RKO (cell line): ENCODE data around the gene JPT2.

Experiments used
- DNase-seq: peaks from one replicate; pipeline ENCODE4 v3.0.0-alpha.2; 2016; ENCODE audit warnings: low spot score

Gene JPT2

GRCh38 chr16:1674751-1675664 lies 3.1 kb upstream of the JPT2 start:
- peak; percentile 44 for DNase-seq

- DNase-seq: no peak
These were observed 1.4 kb upstream of the JPT2 start for GRCh38 chr16:1676661-1677060.

GRCh38 chr16:1677339-1677738 lies 740 bp upstream of the JPT2 start:
- no peak for DNase-seq

- peak; percentile 63 for DNase-seq
These were observed 520 bp downstream of the JPT2 start for GRCh38 chr16:1678500-1679098.

- DNase-seq: no peak
These were observed 2.3 kb downstream of the JPT2 start for GRCh38 chr16:1680361-1680760.

- no peak for DNase-seq
These were observed 3.0 kb downstream of the JPT2 start for GRCh38 chr16:1681032-1681431.

- no peak for DNase-seq
These were observed 9.6 kb downstream of the JPT2 start for GRCh38 chr16:1687427-1688316.

- no peak for DNase-seq
These were observed 10.9 kb downstream of the JPT2 start for GRCh38 chr16:1688807-1689560.

- DNase-seq: no peak
These were observed 11.8 kb downstream of the JPT2 start for GRCh38 chr16:1689853-1690252.

- no peak for DNase-seq
These were observed 12.7 kb downstream of the JPT2 start for GRCh38 chr16:1690810-1691209.

- DNase-seq: peak; percentile 40
These were observed 13.2 kb downstream of the JPT2 start for GRCh38 chr16:1691276-1691675.

GRCh38 chr16:1691956-1692355 lies 13.9 kb downstream of the JPT2 start:
- peak; percentile 79 for DNase-seq

- DNase-seq: peak; percentile 49
These were observed 18.8 kb downstream of the JPT2 start for GRCh38 chr16:1696863-1697262.

- DNase-seq: no peak
These were observed 20.6 kb downstream of the JPT2 start for GRCh38 chr16:1698680-1699079.

GRCh38 chr16:1700246-1700645 lies 22.2 kb downstream of the JPT2 start:
- no peak for DNase-seq

GRCh38 chr16:1701216-1701878 lies 23.3 kb downstream of the JPT2 start:
- no peak for DNase-seq

- DNase-seq: peak; percentile 20
These were observed 27.2 kb downstream of the JPT2 start for GRCh38 chr16:1705324-1705687.

GRCh38 chr16:1705688-1706385 lies 27.8 kb downstream of the JPT2 start, which contains the start of gene MAPK8IP3:
Gene MAPK8IP3, plus strand, starts transcription at chr16:1706195. Its CDS starts 145 bp downstream, at chr16:1706340.
- DNase-seq: peak; percentile 88

- DNase-seq: peak; percentile 53
These were observed 28.5 kb downstream of the JPT2 start for GRCh38 chr16:1706386-1707192.
